Urinary bladder (tissue), 4 donors: Measurements from ENCODE around the gene B4GALT2. TPM values are rescaled to one million over a fixed set of nuclear protein-coding genes. Genes with fewer than 3 reads are reported as not detected.
A peak's percentile ranks its signal among the peaks of the same experiment; 100 is the strongest.

Experiments
- DNase-seq: peaks from one replicate; pipeline ENCODE4 v3.0.0-alpha.2; 2015; ENCODE audit errors: extremely low spot score
- H3K27ac ChIP-seq: one replicate; pipeline ENCODE4 v1.5.1; 2013; ENCODE audit warnings: low read depth, mild to moderate bottlenecking, moderate library complexity
- H3K36me3 ChIP-seq: one replicate; pipeline ENCODE4 v1.6.1; 2013; ENCODE audit warnings: mild to moderate bottlenecking, moderate library complexity; ENCODE audit not compliant: insufficient read depth
- H3K4me1 ChIP-seq: one replicate; pipeline ENCODE4 v1.6.1; 2013; ENCODE audit warnings: mild to moderate bottlenecking, moderate library complexity; ENCODE audit not compliant: insufficient read depth
- H3K4me3 ChIP-seq: one replicate; pipeline ENCODE4 v1.5.1; 2013; ENCODE audit warnings: low read depth, low read length
- WGBS: extraction: QIAGEN DNeasy Blood & Tissue Kit; methylation state at CpG from one replicate; pipeline ENCODE4 v1.1.7; 2013; 5-methylcytosine and 5-hydroxymethylcytosine counted together
- polyA plus RNA-seq: library from polyadenylated mRNA; stranded (reverse); fragments of 200-250 nt; gene quantifications from one replicate; pipeline ENCODE4 v1.2.3, GENCODE V29; 2013
- total RNA-seq: library from RNA; depleted of rRNA; stranded (reverse); fragments of >200 nt; gene quantifications from one replicate; pipeline ENCODE4 v1.2.3, GENCODE V29; 2014
- donor health status: healthy with polysubstance abuse.
- donor health status: healthy.

Gene B4GALT2
- total and polyA plus RNA-seq, 2 donors, result 35.2 to 55.9 TPM

- Histone ChIP-seq H3K4me1 (no peaks in the 10 kb centered on the region), H3K27ac (no peak overlapping the region), H3K36me3 (no peaks in the 10 kb centered on the region), H3K4me3 (peak overlapping the region; percentile 71)
- WGBS, result 58% methylated on average over 5 of the region's 5 CpGs
- DNase-seq, result no peak
Measured at GRCh38 chr1:43970502-43970901, 8.5 kb upstream of the B4GALT2 start.

- H3K27ac ChIP-seq, result no peak overlapping the region
- DNase-seq, result no peak
- H3K4me3 ChIP-seq, result no peak overlapping the region
Measured at GRCh38 chr1:43970911-43971310, 8.1 kb upstream of the B4GALT2 start.

GRCh38 chr1:43971336-43971980 lies 7.6 kb upstream of the B4GALT2 start:
- Histone ChIP-seq H3K27ac (no peak overlapping the region), H3K4me3 (no peak overlapping the region), H3K36me3 (no peaks in the 10 kb centered on the region), H3K4me1 (no peaks in the 10 kb centered on the region)
- WGBS, result 96% methylated on average over 17 of the region's 17 CpGs
- DNase-seq, result no peak

More at GRCh38 chr1:43970911-43971310, 8.1 kb upstream of the B4GALT2 start:
- Histone ChIP-seq H3K4me1 (no peaks in the 10 kb centered on the region), H3K36me3 (no peaks in the 10 kb centered on the region)
- 92% methylated on average over 9 of the region's 9 CpGs for WGBS

GRCh38 chr1:43973981-43974442 lies 5.0 kb upstream of the B4GALT2 start:
- no peaks in the 10 kb centered on the region for H3K36me3 ChIP-seq
- H3K4me3 ChIP-seq, result peak overlapping the region; percentile 76
- WGBS, result 41% methylated on average over 9 of the region's 9 CpGs
- no peak for DNase-seq
- H3K4me1 ChIP-seq, result no peaks in the 10 kb centered on the region
- no peak overlapping the region for H3K27ac ChIP-seq

- Histone ChIP-seq H3K36me3 (no peaks in the 10 kb centered on the region), H3K4me1 (no peaks in the 10 kb centered on the region), H3K4me3 (peak within 1 kb of the TSS; percentile 76), H3K27ac (peak within 1 kb of the TSS; percentile 88)
- under 1% methylated on average over 93 of the region's 93 CpGs for WGBS
- DNase-seq, result peak; percentile 82
Measured at GRCh38 chr1:43974443-43975248, 4.4 kb upstream of the B4GALT2 start, which contains the start of gene ATP6V0B. TSS of gene ATP6V0B (plus strand) at chr1:43974960. CDS start at chr1:43975041, 81 bp downstream.

GRCh38 chr1:43975249-43975961 lies 3.6 kb upstream of the B4GALT2 start:
- Histone ChIP-seq H3K4me3 (peak overlapping the region; percentile 76), H3K27ac (peak overlapping the region; percentile 88), H3K36me3 (no peaks in the 10 kb centered on the region), H3K4me1 (no peaks in the 10 kb centered on the region)
- no peak for DNase-seq
- 1% methylated on average over 34 of the region's 34 CpGs for WGBS

- peak overlapping the region; percentile 76 for H3K4me3 ChIP-seq
- no peak for DNase-seq
- H3K27ac ChIP-seq, result no peak overlapping the region
- WGBS, result 82% methylated on average over 4 of the region's 4 CpGs
- H3K4me1 ChIP-seq, result no peaks in the 10 kb centered on the region
- no peaks in the 10 kb centered on the region for H3K36me3 ChIP-seq
Measured at GRCh38 chr1:43976045-43976444, 3.0 kb upstream of the B4GALT2 start.

GRCh38 chr1:43976890-43977289 lies 2.1 kb upstream of the B4GALT2 start:
- 92% methylated on average over 8 of the region's 8 CpGs for WGBS
- no peaks in the 10 kb centered on the region for H3K4me1 ChIP-seq
- DNase-seq, result no peak

GRCh38 chr1:43977376-43978263 lies 1.4 kb upstream of the B4GALT2 start:
- H3K4me1 ChIP-seq, result no peaks in the 10 kb centered on the region
- 84% methylated on average over 9 of the region's 9 CpGs for WGBS
- H3K4me3 ChIP-seq, result no peak overlapping the region
- no peak for DNase-seq
- H3K36me3 ChIP-seq, result no peaks in the 10 kb centered on the region
- H3K27ac ChIP-seq, result no peak overlapping the region

More at GRCh38 chr1:43976890-43977289, 2.1 kb upstream of the B4GALT2 start:
- Histone ChIP-seq H3K27ac (no peak overlapping the region), H3K4me3 (no peak overlapping the region), H3K36me3 (no peaks in the 10 kb centered on the region)

GRCh38 chr1:43978264-43978550 lies 803 bp upstream of the B4GALT2 start:
- Histone ChIP-seq H3K4me1 (no peaks in the 10 kb centered on the region), H3K4me3 (no peak overlapping the region), H3K27ac (no peak overlapping the region), H3K36me3 (no peaks in the 10 kb centered on the region)
- 70% methylated on average over 5 of the region's 5 CpGs for WGBS
- DNase-seq, result no peak

GRCh38 chr1:43979261-43979527 lies 184 bp downstream of the B4GALT2 start:
- peak overlapping the region; percentile 73 for H3K4me3 ChIP-seq
- DNase-seq, result no peak
- under 1% methylated on average over 43 of the region's 45 CpGs for WGBS
- no peaks in the 10 kb centered on the region for H3K4me1 ChIP-seq
- H3K27ac ChIP-seq, result no peak overlapping the region
- H3K36me3 ChIP-seq, result no peaks in the 10 kb centered on the region

GRCh38 chr1:43979528-43980254 lies 681 bp downstream of the B4GALT2 start:
- H3K27ac ChIP-seq, result no peak overlapping the region
- WGBS, result 2% methylated on average over 45 of the region's 45 CpGs
- no peak for DNase-seq
- peak overlapping the region; percentile 73 for H3K4me3 ChIP-seq
- H3K36me3 ChIP-seq, result no peaks in the 10 kb centered on the region
- no peaks in the 10 kb centered on the region for H3K4me1 ChIP-seq
